Astrocyte (in vitro differentiated cells and primary cell): ENCODE data around the gene CCDC85A. TPM values are rescaled to one million over a fixed set of nuclear protein-coding genes. Genes with fewer than 3 reads are reported as not detected.

ENCODE experiments used
- DNase-seq: peaks from one replicate; pipeline ENCODE4 v3.0.0-alpha.2; 2010; ENCODE audit warnings: low read depth
- FAIRE-seq: peaks from 2 replicates; lab custom pipeline; 2011; peaks lifted over from hg19 to GRCh38; lab: Jason Lieb, UNC
- H2AFZ ChIP-seq: 2 replicates; pipeline ENCODE4 v1.6.0; 2012; ENCODE audit warnings: low read depth, low read length, inconsistent platforms
- H3K27ac ChIP-seq: 2 replicates; pipeline ENCODE4 v1.5.1; 2011; ENCODE audit warnings: low read depth, low read length, inconsistent platforms
- H3K27me3 ChIP-seq: 2 replicates; pipeline ENCODE4 v1.6.0; 2011; ENCODE audit warnings: low read length, inconsistent platforms; ENCODE audit not compliant: insufficient read depth
- H3K36me3 ChIP-seq: 2 replicates; pipeline ENCODE4 v1.5.1; 2011; ENCODE audit warnings: low read length, inconsistent platforms; ENCODE audit not compliant: insufficient read depth
- H3K4me1 ChIP-seq: 2 replicates; pipeline ENCODE4 v1.5.1; 2011; ENCODE audit warnings: low read length, inconsistent platforms; ENCODE audit not compliant: insufficient read depth
- H3K4me2 ChIP-seq: 2 replicates; pipeline ENCODE4 v1.6.0; 2012; ENCODE audit warnings: low read length, inconsistent platforms
- H3K4me3 ChIP-seq: 2 replicates; pipeline ENCODE4 v1.5.1; 2011; ENCODE audit warnings: low read depth, mild to moderate bottlenecking, low read length, inconsistent platforms; ENCODE audit not compliant: insufficient read depth
- H3K79me2 ChIP-seq: 2 replicates; pipeline ENCODE4 v1.6.0; 2012; ENCODE audit warnings: mild to moderate bottlenecking, low read length, inconsistent platforms; ENCODE audit not compliant: insufficient read depth
- H3K9ac ChIP-seq: 2 replicates; pipeline ENCODE4 v1.6.0; 2012; ENCODE audit warnings: mild to moderate bottlenecking, low read length, inconsistent platforms
- H3K9me3 ChIP-seq: 2 replicates; pipeline ENCODE4 v1.5.1; 2012; ENCODE audit warnings: low read depth, mild to moderate bottlenecking, low read length, inconsistent platforms; ENCODE audit not compliant: insufficient read depth
- H4K20me1 ChIP-seq: 2 replicates; pipeline ENCODE4 v1.6.0; 2012; ENCODE audit warnings: low read length, inconsistent platforms; ENCODE audit not compliant: insufficient read depth
- H3K27ac Mint-ChIP-seq: one replicate; pipeline ENCODE4 v1.8.0; 2021; ENCODE audit warnings: mild to moderate bottlenecking, mixed read lengths; ENCODE audit not compliant: unreplicated experiment
- H3K27me3 Mint-ChIP-seq: one replicate; pipeline ENCODE4 v1.8.0; 2021; ENCODE audit warnings: low read depth, mixed read lengths; ENCODE audit not compliant: unreplicated experiment
- H3K36me3 Mint-ChIP-seq: one replicate; pipeline ENCODE4 v1.8.0; 2021; ENCODE audit warnings: low read depth, mixed read lengths; ENCODE audit not compliant: unreplicated experiment
- H3K4me1 Mint-ChIP-seq: one replicate; pipeline ENCODE4 v1.8.0; 2021; ENCODE audit warnings: low read depth, mixed read lengths; ENCODE audit not compliant: unreplicated experiment
- H3K4me3 Mint-ChIP-seq: one replicate; pipeline ENCODE4 v1.8.0; 2021; ENCODE audit warnings: mild to moderate bottlenecking, moderate library complexity, mixed read lengths; ENCODE audit not compliant: unreplicated experiment
- H3K9me3 Mint-ChIP-seq: one replicate; pipeline ENCODE4 v1.8.0; 2021; ENCODE audit warnings: mild to moderate bottlenecking, mixed read lengths; ENCODE audit not compliant: unreplicated experiment
- EZH2 ChIP-seq: IDR thresholded peaks from 2 replicates; pipeline ENCODE4 v1.6.1; 2012; ENCODE audit warnings: mild to moderate bottlenecking, low read length, inconsistent platforms; ENCODE audit not compliant: insufficient read depth
- total RNA-seq: library from RNA; stranded (reverse); gene quantifications from 2 replicates; pipeline ENCODE4 v1.2.1, GENCODE V29; 2021
- TF ChIP-seq, protein P1 (sequence below): IDR thresholded peaks from 2 replicates; pipeline ENCODE4 v1.5.1; 2011; ENCODE audit warnings: low read depth, mild to moderate bottlenecking, inconsistent platforms, low read length, moderate library complexity; ENCODE audit not compliant: insufficient read depth

Gene CCDC85A
- total RNA-seq, 1 donor from 2014 or later, result 8.9 TPM

DNA sequence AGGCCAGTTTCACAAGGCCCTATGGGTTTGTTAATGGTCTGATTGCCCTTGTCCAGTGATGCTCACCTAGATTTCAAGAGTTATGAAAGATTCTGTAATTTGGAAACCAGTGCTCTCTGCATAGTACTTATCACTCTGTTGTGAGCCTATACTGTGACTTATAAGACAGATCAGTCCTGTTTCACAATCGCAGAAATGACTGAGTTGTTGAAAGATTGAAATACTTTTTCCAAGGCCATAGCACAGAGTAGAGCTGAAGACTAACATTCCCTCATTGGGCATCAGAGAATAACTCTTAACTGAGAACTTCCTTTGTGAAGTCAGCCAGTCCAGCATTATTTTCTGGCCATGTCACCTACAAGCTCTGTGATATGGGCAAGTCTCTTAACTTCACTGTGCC, 44.0 kb downstream of the CCDC85A start:
- no peak for FAIRE-seq
- no peaks in the 10 kb centered on the region for H3K9me3 Mint-ChIP-seq
- no peak overlapping the region for H3K27ac Mint-ChIP-seq

DNA sequence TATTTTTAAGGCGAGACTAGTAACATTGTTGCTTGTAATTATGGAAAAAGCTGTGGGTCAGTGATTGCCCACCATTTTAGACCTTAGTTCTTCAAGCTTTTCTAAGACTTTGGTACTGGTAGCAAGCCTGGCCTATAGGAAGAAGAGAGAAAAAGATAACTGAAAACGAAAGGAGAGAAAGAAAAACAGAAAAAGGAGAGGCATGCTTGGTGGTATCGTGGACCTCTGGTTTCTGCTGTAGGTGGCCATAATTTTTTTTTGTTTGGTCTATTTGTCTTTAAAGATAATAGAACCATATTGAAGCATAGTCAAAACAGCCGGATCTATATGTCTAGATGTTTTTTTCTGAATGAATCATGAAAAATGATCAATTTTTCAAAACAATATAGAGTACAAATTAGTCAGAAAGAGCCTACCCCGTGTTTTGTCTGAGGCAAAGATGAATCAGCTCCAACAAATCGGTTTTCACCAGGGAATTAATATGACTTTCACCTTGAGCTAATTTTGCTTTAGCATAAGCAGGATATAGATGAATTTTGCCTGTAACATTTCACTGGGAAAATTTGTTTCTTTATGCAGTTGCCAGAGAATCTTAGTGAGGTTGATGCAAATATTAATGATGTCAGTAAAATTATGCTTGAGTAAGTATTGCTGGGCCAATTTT, 45.7 kb downstream of the CCDC85A start:
- no peak overlapping the region for H3K4me3 ChIP-seq
- FAIRE-seq (no peak), DNase-seq (no peak)
- no peak overlapping the region for H2AFZ ChIP-seq
- no peaks in the 10 kb centered on the region for H3K27me3 ChIP-seq
- peaks cover 4% of the 10 kb centered on the region for H3K4me1 Mint-ChIP-seq
- H3K4me1 ChIP-seq, result no peaks in the 10 kb centered on the region
- H3K9me3 Mint-ChIP-seq, result no peaks in the 10 kb centered on the region
- no peak overlapping the region for H3K27ac ChIP-seq
- H3K36me3 ChIP-seq, result no peaks in the 10 kb centered on the region
- H3K27me3 Mint-ChIP-seq, result no peaks in the 10 kb centered on the region
- H3K4me3 Mint-ChIP-seq, result no peak overlapping the region
- H3K27ac Mint-ChIP-seq, result no peak overlapping the region
- H3K9ac ChIP-seq, result no peak overlapping the region
- no peak for TF ChIP-seq EZH2
- TF ChIP-seq, protein P1, sequence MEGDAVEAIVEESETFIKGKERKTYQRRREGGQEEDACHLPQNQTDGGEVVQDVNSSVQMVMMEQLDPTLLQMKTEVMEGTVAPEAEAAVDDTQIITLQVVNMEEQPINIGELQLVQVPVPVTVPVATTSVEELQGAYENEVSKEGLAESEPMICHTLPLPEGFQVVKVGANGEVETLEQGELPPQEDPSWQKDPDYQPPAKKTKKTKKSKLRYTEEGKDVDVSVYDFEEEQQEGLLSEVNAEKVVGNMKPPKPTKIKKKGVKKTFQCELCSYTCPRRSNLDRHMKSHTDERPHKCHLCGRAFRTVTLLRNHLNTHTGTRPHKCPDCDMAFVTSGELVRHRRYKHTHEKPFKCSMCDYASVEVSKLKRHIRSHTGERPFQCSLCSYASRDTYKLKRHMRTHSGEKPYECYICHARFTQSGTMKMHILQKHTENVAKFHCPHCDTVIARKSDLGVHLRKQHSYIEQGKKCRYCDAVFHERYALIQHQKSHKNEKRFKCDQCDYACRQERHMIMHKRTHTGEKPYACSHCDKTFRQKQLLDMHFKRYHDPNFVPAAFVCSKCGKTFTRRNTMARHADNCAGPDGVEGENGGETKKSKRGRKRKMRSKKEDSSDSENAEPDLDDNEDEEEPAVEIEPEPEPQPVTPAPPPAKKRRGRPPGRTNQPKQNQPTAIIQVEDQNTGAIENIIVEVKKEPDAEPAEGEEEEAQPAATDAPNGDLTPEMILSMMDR, result no peak
- H3K79me2 ChIP-seq, result no peaks in the 10 kb centered on the region
- H3K9me3 ChIP-seq, result no peaks in the 10 kb centered on the region
- no peaks in the 10 kb centered on the region for H3K36me3 Mint-ChIP-seq
- H3K4me2 ChIP-seq, result no peak overlapping the region
- no peaks in the 10 kb centered on the region for H4K20me1 ChIP-seq

More for the DNA sequence above, 44.0 kb downstream of the CCDC85A start:
- no peaks in the 10 kb centered on the region for H3K36me3 Mint-ChIP-seq
- Histone ChIP-seq H2AFZ (no peak overlapping the region), H3K27ac (no peak overlapping the region), H3K4me3 (no peak overlapping the region), H3K79me2 (no peaks in the 10 kb centered on the region), H3K9me3 (no peaks in the 10 kb centered on the region), H3K4me2 (no peak overlapping the region), H4K20me1 (no peaks in the 10 kb centered on the region), H3K36me3 (no peaks in the 10 kb centered on the region), H3K27me3 (no peaks in the 10 kb centered on the region), H3K9ac (no peak overlapping the region), H3K4me1 (no peaks in the 10 kb centered on the region)
- H3K4me1 Mint-ChIP-seq, result peaks cover 4% of the 10 kb centered on the region
- no peaks in the 10 kb centered on the region for H3K27me3 Mint-ChIP-seq
- no peak overlapping the region for H3K4me3 Mint-ChIP-seq
- TF ChIP-seq, protein P1, result no peak
- TF ChIP-seq EZH2, result no peak
- no peak for DNase-seq

DNA sequence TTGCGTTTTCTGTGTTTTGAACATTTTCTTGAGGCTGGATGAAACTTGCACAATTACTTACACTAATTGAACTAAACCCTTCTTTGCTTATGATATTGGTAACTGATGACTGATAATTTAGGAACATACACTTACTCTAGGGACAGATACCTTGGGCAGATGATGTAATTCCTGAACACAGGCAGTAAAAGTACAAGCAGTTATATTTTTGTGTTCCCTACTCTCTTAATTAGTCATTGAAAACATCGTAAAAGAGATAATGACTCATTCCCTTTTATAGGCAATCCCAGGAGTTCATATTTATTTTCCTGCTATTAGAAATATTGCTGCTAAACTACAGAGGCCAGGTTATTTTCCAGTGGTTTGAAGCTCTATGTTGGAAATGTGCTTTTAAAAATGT, 46.4 kb downstream of the CCDC85A start:
- H3K36me3 ChIP-seq, result no peaks in the 10 kb centered on the region
- H3K4me2 ChIP-seq, result peak overlapping the region; percentile 12
- no peaks in the 10 kb centered on the region for H3K36me3 Mint-ChIP-seq
- H3K9me3 ChIP-seq, result no peaks in the 10 kb centered on the region
- FAIRE-seq, result peak; percentile 58
- H3K9ac ChIP-seq, result no peak overlapping the region
- H3K4me1 Mint-ChIP-seq, result peaks cover 4% of the 10 kb centered on the region
- H2AFZ ChIP-seq, result no peak overlapping the region
- no peaks in the 10 kb centered on the region for H3K27me3 Mint-ChIP-seq
- H3K27ac ChIP-seq, result no peak overlapping the region
- no peaks in the 10 kb centered on the region for H3K79me2 ChIP-seq
- no peaks in the 10 kb centered on the region for H4K20me1 ChIP-seq
- H3K27ac Mint-ChIP-seq, result no peak overlapping the region
- peak; percentile 32 for DNase-seq
- H3K4me3 ChIP-seq, result no peak overlapping the region
- no peaks in the 10 kb centered on the region for H3K9me3 Mint-ChIP-seq
- no peaks in the 10 kb centered on the region for H3K4me1 ChIP-seq
- no peak for TF ChIP-seq EZH2
- TF ChIP-seq, protein P1, result no peak
- no peaks in the 10 kb centered on the region for H3K27me3 ChIP-seq
- no peak overlapping the region for H3K4me3 Mint-ChIP-seq
